Stimulated activated CD4-positive, alpha-beta T cell treated with anti-CD3 and anti-CD28 coated beads, Interleukin-12 subunit alpha, Interleukin-12 subunit beta, amount 100 ng/mL, for 4 hours (primary cell): ENCODE results near the gene RSPRY1.

Source experiments
- DNase-seq: peaks from one replicate; pipeline ENCODE4 v3.0.0-alpha.2; 2020

Gene RSPRY1

DNA sequence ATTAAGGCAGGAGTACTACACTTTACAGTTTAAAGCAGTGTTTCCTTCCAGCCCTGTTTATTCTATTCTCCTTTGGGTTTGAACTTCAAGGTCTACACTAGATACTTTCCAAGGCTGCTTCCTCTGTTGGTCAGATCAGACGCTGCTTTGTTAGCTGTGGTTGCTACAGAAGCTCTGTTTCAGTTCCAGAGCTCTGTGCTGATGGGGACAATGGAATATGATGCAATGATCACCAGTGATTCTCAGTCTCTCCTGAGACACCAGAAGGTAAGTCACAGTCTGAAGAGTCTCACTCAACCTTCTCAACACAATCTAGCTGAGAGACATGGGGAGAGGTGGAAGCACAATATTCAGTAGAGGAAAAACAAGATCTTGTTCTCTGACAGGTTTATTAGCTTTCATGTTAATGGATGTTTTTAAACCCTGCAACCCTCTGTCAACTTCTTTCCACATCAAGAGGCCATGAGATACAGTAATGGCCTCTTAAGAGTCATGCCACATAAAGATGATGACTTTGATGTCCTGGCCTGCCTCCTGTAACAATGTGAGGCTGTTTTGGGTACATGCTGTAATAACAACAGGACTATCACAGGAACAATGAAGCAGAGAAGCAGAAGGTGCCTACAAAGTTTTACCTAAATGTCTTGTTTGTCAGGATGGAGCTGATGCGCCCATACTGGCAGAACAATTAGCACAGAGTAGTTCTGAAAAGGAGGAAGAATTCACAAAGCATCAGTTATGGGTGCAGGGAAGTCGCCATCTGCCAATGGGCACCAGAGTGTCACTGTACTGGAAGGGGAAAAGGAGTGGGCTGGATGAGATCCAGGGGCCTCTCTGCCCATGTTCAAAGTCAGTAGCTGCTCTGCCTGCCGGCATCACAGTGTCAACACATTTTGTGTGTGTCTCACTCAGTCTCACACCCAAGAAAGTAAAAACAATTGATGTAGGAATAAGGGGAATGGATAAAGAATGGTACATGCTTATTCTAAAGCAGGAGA, 33.7 kb upstream of the RSPRY1 start:
- DNase-seq, result no peak

DNA sequence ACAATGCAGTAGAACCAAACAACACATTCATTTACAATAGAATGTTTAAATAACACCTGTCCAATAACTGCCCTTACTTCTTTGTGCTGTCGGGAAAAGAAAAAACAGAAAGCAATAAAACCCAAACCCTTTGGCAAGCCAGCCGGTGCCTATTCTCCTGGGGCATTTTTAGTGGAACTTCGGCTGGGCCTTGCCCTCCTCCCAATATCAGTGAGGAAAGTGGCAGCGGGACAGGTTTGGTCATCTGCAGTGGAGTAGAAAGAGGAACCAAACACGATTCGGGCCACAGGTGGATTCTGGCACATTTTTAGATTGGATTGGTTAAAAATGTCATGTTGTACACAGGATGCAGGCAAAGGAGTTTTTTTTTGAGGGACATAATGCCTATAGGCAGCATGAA, 32.3 kb upstream of the RSPRY1 start:
- DNase-seq, result no peak

DNA sequence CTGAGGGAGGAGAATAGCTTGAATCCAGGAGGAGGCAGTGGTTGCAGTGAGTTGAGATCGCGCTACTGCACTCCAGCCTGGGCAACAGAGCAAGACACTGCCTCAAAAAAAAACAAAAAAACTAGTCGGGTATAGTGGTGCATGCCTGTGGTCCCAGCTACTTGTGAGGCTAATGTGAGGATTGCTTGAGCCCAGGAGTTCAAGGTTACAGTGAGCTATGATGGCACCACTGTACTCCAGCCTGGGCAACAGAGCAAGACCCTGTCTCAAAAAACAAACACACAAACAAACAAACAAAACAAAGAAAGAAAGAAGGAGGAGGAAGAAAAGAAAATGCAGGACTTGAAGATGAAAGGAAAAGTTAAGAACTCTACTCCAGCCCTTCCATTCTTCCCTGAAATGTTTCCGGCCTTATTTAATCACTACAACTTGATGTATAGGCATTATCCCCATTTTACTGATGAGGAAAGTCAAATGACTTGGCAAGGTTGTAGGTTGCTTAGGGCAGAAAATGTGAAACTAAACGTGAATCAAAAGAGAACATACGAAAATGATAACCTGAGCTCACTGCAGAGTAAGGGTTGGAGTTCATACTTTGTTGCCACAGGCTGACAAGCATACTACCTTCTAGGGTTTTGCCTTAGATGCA, 30.3 kb upstream of the RSPRY1 start:
- DNase-seq, result no peak

DNA sequence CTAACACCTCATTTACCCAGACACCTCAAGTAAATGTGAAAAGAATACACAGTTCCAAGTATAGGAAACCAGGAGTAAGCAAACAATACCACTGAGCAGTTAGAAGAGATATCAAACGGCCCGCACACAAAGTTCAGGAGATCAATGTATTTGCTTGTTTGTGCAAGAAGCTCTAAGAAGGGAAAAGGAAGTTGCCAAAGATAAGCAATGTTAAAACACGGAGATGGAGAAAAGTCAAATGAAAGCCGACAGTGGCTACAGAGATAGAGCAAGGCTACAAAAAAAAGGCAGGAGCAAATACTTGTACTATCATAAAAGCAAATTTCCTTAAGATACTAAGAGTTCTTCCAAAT, 29.8 kb upstream of the RSPRY1 start:
- no peak for DNase-seq

DNA sequence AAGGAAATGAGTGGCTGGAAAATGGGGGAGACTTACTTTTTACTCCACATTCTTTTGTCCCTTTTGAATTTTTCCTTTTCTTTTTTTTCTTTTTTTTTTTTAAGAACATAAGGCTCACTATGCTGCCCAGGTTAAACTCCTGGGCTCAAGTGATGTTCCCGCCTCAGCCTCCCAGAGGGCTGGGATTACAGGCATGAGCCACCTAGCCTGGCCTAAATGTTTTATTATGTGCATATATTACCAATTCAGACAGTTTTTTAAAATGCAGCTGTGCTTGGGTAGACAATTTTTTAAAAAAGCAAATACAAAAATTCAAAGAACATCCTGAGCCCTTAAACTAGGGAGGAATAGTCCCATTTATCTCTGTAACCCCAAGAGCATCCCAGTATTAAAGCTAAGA, 28.6 kb upstream of the RSPRY1 start:
- no peak for DNase-seq

DNA sequence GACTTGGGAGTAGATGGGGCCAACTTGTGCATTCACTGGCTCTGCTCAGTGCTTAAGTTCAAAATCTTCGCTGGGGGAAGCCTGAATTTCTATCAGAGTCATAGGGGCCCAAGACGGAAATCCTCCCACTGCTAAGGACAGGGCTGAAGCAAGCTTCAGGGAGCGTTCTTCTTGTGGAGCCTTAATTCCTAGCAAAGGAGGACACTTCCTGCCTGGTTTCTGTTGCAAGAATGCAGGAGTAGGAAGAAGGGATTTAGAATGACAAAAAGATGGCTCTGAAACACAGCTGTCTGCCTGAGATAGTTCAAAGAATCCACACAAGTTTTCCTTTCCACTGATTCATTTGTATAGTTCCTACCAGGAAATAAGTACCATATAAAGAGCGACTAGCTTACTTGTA, 26.7 kb upstream of the RSPRY1 start:
- DNase-seq, result no peak

DNA sequence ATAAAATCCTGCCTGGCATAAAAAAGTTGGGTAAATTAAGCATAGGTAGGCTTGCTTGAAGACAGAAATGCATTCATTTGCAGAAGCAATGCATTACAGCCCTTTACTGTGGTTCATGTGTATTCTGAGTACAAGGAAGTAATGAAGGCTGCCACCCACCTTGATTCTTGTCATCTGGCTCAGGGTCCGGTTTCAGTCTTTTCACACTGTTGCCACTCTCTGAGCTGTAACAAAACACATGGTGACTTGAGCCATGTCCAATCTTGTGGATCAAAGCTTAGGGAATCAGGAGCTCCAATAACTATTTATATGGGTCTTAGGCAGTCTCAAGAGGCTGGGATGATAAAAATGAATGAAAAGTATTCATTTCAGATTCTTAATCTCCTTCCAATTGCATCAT, 22.3 kb upstream of the RSPRY1 start:
- DNase-seq, result no peak

DNA sequence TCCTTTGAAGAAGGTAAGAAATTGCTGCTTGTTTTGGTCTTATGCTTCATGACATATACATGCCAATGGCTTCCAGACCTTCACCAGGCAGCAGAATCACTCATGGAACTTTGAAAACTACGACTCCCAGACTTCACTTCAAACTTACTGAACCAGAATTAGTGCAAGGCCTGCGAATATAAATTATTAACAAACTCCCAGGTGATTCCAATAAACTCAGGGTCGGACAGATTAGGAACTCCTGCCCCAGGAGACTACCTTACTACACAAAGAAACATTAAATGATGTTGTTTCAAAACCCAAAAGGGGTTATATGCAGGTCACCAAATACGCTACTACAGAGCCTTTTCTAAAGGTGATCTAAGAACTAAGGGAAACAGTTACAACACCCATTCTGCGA, 20.6 kb upstream of the RSPRY1 start:
- no peak for DNase-seq

DNA sequence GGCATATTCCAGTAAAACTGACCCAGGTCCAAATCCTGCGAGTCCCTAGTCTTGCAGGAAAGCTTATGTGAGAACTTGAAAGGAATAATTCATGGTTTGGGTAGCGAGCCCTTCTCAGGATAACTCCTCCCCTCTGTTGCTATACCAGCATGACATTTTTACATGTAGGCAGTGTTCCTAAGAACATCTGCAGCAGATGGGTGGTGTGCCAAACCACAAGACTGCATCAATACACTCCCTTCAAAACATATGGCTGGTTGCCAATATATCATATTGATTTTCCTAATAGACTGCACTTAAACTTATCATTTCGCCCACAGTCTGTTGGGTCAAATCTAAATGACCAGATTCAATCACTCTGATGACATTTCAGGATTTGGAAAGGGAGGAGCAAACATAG, 20.2 kb upstream of the RSPRY1 start:
- DNase-seq, result no peak

DNA sequence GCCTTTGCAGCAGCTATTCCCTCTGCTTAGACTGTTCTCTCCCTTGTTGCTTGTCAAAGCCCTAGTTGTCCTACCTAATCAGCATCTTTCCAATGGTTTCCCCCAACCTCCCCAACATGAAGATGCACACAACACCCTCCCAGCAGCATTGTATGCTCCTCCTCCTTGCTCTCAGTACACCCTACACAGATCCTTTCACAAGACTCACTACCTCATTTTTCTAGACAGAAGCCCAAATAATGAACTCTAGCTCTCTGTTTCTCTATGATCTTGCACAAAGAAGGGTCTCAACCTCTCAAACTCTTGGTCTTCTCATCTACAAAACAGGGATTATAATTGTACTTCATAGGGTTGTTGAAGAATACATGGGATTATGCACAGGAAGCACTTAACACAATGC, 19.7 kb upstream of the RSPRY1 start:
- DNase-seq, result no peak

DNA sequence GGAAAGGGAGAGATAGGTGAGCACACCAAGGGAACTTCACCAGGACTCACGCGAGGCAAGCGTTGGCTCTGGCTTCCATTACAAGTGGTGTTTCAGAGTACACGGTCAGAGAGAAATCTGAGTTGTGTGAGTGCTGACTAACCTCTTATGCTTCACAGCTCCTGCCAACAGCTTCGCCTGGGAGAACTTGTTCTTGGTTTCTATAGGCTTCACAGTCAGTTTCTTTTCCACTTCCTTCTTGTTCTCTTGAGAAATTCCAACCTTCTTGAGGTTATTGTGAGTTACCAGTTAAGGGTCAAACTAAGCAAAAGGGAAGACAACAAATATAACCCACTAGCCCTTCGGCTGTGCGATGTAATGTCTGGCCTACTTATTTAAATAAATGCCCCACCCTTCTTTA, 19.2 kb upstream of the RSPRY1 start:
- DNase-seq, result no peak

DNA sequence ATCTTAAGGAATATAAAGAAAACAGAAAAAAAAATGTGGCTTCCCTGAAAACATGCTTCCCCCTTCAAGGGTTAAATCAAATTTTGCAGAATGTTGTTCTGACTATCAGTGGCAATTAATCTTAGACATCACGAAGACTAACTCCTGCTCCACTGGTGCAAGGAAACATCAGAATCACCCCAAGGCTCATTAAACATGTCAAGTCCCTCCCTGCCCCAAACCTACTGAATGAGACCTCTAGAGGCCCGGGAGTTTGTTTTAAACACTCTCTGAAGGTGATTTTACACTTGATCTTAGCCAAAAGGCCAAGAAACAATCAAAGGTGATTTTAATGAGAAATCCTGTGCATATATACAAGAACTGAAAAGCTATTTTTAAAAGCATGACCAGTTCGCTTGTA, 18.6 kb upstream of the RSPRY1 start:
- no peak for DNase-seq

DNA sequence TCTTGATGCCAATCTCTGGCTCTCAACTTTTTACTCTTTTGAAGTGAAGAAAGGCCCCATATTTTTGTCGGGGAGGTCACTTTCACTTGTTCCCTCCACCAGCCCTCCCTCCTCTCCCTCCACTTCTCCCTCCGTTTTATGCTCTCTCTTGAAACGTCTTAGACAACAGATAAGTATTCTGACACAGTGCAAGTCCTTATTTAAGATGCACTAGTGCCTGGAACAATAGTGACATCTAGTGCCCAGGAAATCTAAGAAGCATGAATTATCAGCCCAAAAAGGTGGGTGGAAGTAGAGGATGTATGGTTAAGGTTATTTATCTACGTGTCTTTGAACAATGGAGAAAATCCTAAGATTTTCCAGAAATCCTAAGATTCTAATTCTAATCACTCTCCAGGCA, 18.2 kb upstream of the RSPRY1 start:
- no peak for DNase-seq

DNA sequence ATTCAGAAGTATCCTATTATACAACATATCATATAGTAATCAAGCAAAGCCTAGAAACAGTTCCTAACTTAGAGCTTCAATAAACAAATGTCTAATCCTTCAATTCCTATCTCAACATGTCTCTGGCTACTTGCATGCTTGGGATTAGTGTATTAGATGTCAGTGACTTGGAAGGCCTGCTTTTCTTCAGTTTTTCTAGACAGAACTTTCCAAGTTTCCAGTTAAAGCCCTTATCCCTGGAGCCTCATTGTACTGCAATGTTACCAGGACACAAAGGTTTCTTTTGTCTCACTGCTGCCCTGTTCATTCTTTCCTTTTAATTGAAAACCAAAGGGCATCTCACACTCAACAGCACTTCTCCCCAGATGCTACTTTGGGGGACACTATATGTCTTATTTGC, 16.8 kb upstream of the RSPRY1 start:
- no peak for DNase-seq

DNA sequence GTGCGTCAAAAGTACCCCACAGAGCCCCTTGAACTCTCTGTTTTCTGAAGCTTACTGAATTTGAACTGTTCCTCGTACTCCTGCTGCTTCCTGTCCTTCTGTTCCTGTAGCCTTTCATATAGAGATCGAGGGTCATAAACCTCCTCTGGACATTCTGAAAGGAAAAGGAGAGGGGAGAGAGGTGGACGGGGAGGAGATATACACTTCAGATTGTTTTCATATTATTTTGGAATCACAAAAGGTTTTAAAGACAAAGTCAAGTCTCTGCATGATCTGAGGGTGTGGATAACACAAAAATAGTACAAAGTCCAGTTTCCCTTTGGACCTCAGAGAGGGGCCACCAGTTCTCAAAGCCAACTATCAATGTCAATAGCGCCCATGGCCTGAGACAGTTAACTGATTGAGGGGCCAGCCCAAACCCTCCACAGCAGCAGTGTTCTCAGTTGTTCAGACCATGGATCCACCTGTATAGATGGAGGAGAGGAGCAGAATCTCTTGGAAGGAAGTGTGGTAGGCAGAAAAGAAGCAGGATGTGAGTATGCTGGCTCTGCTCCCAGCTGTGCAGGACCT, 13.3 kb upstream of the RSPRY1 start:
- no peak for DNase-seq

DNA sequence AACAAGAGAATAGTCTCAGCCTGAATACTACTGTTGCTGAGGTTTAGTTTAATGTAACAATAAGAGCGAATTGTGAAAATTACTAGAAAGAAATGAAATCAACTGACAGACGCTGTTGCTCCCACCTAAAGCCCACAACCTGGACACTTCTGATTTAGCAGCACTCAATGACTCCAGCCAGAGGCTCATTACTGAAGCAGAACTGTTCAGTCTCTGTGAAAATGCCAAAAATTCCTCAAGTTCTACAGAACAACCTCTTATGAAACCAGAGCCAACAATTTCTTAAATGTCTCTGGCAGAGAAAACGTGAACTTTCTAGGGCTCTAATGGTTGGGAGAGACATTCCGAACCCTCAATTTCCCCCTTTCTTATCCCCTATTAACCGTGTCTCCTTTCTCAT, 10.2 kb upstream of the RSPRY1 start:
- DNase-seq, result no peak

DNA sequence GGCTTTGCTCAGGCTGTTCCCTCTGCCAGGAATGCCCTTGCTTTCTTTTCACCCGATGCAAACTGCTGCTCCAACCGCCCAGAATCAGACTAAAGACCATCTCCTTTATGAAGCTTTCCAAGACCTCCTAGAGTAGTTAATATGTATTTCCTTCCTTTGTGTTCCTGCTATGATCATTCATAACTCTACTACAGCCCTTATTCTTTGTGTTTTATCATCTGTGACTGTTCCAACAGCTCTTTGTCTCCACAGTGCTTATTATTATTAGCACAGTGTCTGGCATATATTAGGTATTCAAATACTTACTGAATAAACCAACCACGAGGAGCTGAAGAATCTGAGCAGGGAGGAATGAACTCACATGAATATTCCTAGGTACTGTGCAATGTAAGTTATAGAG, 7.9 kb upstream of the RSPRY1 start:
- DNase-seq, result no peak

DNA sequence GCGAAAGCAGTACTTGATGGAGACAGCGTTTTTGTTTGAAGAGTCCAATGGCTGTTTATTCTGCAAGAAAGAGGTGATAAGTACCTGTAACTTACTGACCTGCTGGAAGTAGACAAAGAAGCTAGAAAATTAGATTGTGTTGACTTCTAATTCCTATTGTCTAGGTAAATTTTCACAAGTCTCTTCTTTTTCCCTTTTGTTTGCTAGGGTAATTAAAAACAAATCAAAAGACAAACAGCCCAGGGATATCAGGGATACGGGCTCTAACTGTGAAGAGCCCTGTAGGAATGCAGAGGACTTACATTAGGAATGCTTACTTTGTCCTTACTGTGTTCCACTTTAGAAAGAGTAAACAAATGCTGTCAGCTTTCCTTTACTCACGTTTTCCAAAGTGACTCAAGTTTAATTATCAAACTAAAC, 7.3 kb upstream of the RSPRY1 start:
- DNase-seq, result no peak

DNA sequence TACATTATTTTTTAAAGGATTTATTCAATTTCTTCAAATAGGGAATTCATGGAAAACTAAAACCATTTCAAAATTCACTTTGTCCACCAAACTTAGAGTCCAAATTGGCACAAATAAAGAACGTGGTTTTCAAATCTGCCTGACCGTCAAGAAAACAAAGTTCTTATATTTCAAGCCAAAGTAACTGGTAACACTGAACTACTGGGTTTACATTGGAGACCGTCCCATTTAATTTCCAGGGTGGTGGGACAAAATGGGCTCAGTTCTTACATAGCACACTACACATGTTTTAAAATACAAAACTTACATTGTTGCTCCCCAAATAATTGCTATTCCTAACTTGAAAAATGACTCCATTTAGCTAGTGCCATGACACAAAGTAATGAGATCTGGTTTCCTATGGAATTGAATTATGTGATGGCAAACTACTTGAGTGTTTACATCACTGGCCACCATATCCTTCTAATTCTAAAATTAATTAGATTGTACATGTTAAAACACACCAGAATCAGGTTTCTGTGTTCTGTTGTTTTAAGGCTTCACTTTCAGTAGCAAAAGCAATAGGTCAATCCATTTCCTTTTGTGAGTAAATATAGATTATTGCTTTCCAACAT, 6.8 kb upstream of the RSPRY1 start:
- DNase-seq, result no peak

DNA sequence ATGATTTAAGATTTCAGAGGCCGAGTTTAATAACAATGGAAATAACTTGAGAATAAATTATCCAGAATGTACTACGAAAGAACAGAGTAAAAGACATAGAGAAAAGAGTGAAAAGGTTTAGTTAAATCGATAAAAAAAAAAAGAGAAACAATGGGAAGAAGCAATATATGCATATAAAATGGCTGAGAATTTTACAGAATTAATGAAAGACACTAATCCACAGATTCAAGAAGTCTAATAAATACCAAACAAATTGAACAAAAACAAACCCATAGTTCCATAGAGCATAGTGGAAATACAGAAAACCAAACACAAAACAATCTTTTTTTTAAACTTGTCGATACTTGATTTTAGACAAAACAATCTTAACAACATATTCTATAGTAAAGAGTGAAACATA, 2.0 kb upstream of the RSPRY1 start:
- no peak for DNase-seq

DNA sequence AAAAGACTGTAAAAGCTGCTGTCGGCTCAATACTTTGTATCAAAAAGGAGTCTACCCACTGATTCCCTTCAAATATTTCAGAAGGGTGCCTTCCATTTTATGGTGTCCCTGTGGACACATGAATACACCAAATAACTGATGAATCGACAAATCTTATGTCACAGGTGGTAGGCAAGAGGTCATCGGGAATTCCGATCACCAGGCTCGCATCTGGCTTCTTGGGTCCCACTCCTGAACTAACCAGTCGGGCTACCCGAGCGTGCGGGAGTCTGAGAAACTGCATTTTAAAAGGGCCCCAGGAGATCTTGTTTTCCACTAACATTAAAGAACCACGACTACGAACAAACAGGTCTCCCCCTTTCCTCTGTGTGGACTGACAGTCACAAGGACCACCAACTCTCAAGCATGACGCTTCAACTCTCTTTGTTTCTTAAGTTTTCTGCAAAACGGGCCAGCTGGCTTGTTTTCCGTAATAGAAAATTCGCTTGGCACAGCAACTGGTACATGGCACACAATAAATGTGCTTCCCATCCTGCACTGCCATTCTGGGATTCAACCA, 1.2 kb upstream of the RSPRY1 start:
- DNase-seq, result no peak

DNA sequence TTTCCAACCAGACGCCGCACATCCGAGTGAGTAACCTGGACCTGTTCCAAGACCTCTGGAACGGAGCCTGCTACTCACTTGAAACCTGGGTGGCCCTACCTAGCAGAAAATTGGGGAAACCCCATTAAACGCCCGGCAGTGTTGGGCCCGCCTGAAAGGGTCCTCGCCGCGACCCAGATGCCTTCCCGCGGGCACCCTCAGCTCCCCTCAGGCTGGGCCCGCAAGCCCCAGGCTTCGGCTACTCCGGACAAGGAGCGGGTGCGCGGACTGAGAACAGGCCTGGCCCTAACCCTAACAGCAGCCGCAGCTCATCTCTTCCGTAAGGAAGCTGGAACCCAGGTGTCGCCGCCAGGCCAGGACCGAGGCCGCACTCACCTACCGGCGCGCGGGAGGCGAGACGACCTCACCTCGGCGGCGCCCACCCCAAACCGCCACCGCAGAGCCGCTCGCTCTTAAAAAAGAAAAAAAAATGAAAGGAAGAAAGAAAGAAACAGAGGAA, 634 bp upstream of the RSPRY1 start:
- no peak for DNase-seq
